ENCODE data around the gene TRAPPC12. TPM values are rescaled to one million over a fixed set of nuclear protein-coding genes. Genes with fewer than 3 reads are reported as not detected.

Gene TRAPPC12
- total RNA-seq, 4 donors from 2014 or later: 78.2 to 341 (median 183) TPM

DNA sequence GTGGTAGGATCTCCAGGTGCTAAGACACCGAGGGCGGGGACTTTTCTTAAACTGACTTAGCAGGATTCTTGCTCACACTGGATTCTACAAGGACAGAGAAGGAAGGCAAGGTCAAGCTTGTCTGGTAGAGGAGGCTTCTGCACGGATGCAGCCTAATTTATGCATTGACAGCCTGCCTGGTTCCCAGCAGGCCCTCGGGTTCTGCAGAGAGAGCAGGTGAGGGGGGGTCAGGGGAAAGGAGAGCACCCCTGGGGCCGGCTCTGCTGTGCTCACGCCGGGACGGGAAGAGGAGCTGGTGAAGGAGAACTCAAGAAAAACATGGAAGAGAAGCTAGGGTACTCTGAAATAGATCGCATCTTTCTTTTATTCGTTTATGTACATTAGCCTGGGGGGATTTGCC lies 93.5 kb downstream of the TRAPPC12 start:
- WGBS, 2 donors (ENCODE audit: low coverage in 1 of 2): 92 to 93% methylated on average over 6 to 10 of the region's 10 CpGs
- Histone ChIP-seq H3K4me3 (no peak overlapping the region), H3K27ac (no peak overlapping the region), H3K4me1 (no peaks in the 10 kb centered on the region), H3K27me3 (no peaks in the 10 kb centered on the region), H3K36me3 (peaks cover 0 to 21% (median 0%) of the 10 kb centered on the region in 4 donors), H3K9me3 (no peaks in the 10 kb centered on the region)
- no peak for DNase-seq
- no peak for TF ChIP-seq EP300 (IDR thresholded peaks at IDR 0.05; ENCODE audit: low read depth)
- no peak for TF ChIP-seq CTCF (IDR thresholded peaks at IDR 0.05)
- no peak for TF ChIP-seq POLR2A (IDR thresholded peaks at IDR 0.05)
- TF ChIP-seq POLR2AphosphoS5 (IDR thresholded peaks at IDR 0.05): no peak
- in situ Hi-C loops (cut with MboI; ENCODE audit: low pct_ligation_motif_present in 1 of 4, low pct_unique_long_range_greater_than_20kb in 1 of 4, low sequenced_read_pairs in 3 of 4): no loop called here
- intact Hi-C loops (cut with DNase I; ENCODE audit: low total_unique reads): no loop called here

DNA sequence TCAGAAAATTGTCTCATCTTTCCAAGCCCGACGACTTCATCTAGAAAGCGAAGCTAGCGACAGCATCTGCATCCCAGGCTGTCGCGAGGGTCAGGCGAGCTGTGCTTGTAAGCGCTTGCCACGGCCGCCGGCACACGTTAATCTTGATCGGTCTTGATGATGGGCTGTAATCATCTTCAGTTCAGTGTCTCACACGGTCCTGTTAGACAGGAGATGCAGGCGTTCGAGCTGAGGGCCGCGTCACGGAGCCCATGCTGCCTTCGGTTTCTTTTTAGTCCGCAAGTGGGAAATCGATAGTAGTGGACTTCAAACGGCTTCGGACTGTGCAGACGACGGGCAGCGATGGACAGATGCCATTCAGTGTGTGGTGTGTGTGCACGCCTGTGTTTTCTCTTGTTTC lies 96.3 kb downstream of the TRAPPC12 start:
- 94% methylated on average over 28 of the region's 28 CpGs; no CpG with 5 or more reads in 1 of the 2 donors for WGBS, 2 donors (ENCODE audit: low coverage in 1 of 2)

GRCh38 chr2:3476321-3476984 lies 97.0 kb downstream of the TRAPPC12 start:
- WGBS, 2 donors (ENCODE audit: low coverage in 1 of 2): 77 to 80% methylated on average over 7 to 14 of the region's 14 CpGs
- in situ Hi-C loops (cut with MboI; ENCODE audit: low pct_ligation_motif_present in 1 of 4, low pct_unique_long_range_greater_than_20kb in 1 of 4, low sequenced_read_pairs in 3 of 4): no loop called here
- intact Hi-C loops (cut with DNase I; ENCODE audit: low total_unique reads): no loop called here

More for the DNA sequence above, 96.3 kb downstream of the TRAPPC12 start:
- no peak overlapping the region for H3K4me3 ChIP-seq
- no peaks in the 10 kb centered on the region for H3K9me3 ChIP-seq
- intact Hi-C loops (cut with DNase I; ENCODE audit: low total_unique reads): no loop called here
- DNase-seq: no peak
- peaks cover 0 to 8% (median 4%) of the 10 kb centered on the region in 4 donors for H3K4me1 ChIP-seq
- in situ Hi-C loops (cut with MboI; ENCODE audit: low pct_ligation_motif_present in 1 of 4, low pct_unique_long_range_greater_than_20kb in 1 of 4, low sequenced_read_pairs in 3 of 4): no loop called here
- TF ChIP-seq EP300 (IDR thresholded peaks at IDR 0.05; ENCODE audit: low read depth) (no peak), CTCF (IDR thresholded peaks at IDR 0.05) (no peak), POLR2A (IDR thresholded peaks at IDR 0.05) (no peak), POLR2AphosphoS5 (IDR thresholded peaks at IDR 0.05) (no peak)
- H3K27me3 ChIP-seq: no peaks in the 10 kb centered on the region
- H3K27ac ChIP-seq: no peak overlapping the region
- peaks cover 0 to 23% (median 0%) of the 10 kb centered on the region in 4 donors for H3K36me3 ChIP-seq

DNA sequence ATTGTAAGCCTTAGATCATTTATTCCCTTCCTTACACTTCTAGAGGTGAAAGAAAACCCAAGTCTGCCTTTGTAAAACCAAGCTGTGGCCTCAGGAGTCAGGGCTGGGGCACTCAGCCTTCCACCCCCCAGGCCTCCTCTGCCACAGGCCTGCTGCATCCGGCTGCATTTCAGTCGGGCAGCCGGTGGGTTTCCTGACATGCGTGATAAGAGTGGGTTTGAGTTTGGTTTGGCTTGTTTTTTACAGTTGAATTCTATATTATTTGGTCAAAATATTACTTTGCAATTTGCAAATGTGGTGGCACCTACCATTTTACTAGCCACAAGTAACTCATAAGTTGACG lies 97.5 kb downstream of the TRAPPC12 start:
- intact Hi-C loops (cut with DNase I; ENCODE audit: low total_unique reads) (no loop called here), in situ Hi-C loops (cut with MboI; ENCODE audit: low pct_ligation_motif_present in 1 of 4, low pct_unique_long_range_greater_than_20kb in 1 of 4, low sequenced_read_pairs in 3 of 4) (no loop called here)
- Histone ChIP-seq H3K36me3 (peaks cover 0 to 19% (median 0%) of the 10 kb centered on the region in 4 donors), H3K27me3 (no peaks in the 10 kb centered on the region), H3K27ac (no peak overlapping the region), H3K4me3 (no peak overlapping the region), H3K4me1 (peaks cover 0 to 8% (median 4%) of the 10 kb centered on the region in 4 donors), H3K9me3 (no peaks in the 10 kb centered on the region)
- TF ChIP-seq POLR2A (IDR thresholded peaks at IDR 0.05) (no peak), CTCF (IDR thresholded peaks at IDR 0.05) (no peak), EP300 (IDR thresholded peaks at IDR 0.05; ENCODE audit: low read depth) (no peak), POLR2AphosphoS5 (IDR thresholded peaks at IDR 0.05) (no peak)
- 70 to 87% methylated on average over 4 to 5 of the region's 5 CpGs for WGBS, 2 donors (ENCODE audit: low coverage in 1 of 2)
- no peak for DNase-seq

More at GRCh38 chr2:3476321-3476984, 97.0 kb downstream of the TRAPPC12 start:
- no peak for DNase-seq
- Histone ChIP-seq H3K27ac (no peak overlapping the region), H3K27me3 (no peaks in the 10 kb centered on the region), H3K4me3 (no peak overlapping the region), H3K36me3 (peaks cover 0 to 19% (median 0%) of the 10 kb centered on the region in 4 donors), H3K9me3 (no peaks in the 10 kb centered on the region), H3K4me1 (peaks cover 0 to 8% (median 4%) of the 10 kb centered on the region in 4 donors)
- TF ChIP-seq EP300 (IDR thresholded peaks at IDR 0.05; ENCODE audit: low read depth): no peak
- no peak for TF ChIP-seq POLR2A (IDR thresholded peaks at IDR 0.05)
- TF ChIP-seq POLR2AphosphoS5 (IDR thresholded peaks at IDR 0.05): no peak
- no peak for TF ChIP-seq CTCF (IDR thresholded peaks at IDR 0.05)

All from transverse colon (tissue), 4 donors.